IPS-NIHi7 (cell line): ENCODE measurements around the gene CAMTA1.
"Not testable (repeated sequence)": the region's sequence is repeated elsewhere in the genome, so short reads cannot be mapped to it uniquely, and the experiment has no call there.

ENCODE experiments used
- DNase-seq: peaks from one replicate; pipeline ENCODE4 v3.0.0; 2012; ENCODE audit warnings: mixed read lengths; ENCODE audit errors: extremely low spot score

The CAMTA1 gene

DNA sequence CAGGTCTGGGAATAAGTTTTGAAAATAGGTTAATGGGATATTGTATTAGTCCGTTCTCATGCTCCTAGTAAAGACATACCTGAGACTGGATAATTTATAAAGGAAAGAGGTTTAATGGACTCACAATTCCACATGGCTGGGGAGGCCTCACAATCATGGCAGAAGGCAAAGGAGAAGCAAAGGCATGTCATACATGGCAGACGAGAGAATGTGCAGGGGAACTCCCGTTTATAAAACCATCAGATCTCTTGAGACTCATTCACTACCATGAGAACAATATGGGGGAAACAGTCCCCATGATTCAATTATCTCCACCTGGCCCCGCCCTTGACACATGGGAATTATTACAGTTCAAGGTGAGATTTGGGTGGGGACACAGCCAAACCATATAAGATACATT lies 60.5 kb downstream of the CAMTA1 start:
- not testable (repeated sequence) for DNase-seq

DNA sequence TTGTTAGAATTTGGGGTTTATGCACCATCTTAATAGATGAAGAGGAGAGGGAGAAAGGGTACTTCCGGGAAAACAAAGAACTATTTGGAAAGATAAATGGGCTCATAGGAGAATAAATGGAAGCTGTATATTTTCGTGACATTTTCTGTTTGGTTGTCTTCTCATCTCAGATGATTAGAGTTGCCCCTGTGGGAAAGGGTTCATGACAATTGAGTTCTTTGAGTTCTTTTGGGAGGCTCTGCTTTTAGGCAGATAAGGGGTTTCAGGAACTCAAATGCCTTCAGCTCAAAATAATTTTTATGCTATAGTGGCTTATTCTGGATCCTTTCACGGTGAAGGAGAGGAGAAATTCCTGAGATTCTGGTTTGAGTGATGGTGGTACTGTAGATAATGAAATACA lies 63.6 kb downstream of the CAMTA1 start:
- DNase-seq: no peak

GRCh38 chr1:6850537-6850936 lies 65.3 kb downstream of the CAMTA1 start:
- no peak for DNase-seq

DNA sequence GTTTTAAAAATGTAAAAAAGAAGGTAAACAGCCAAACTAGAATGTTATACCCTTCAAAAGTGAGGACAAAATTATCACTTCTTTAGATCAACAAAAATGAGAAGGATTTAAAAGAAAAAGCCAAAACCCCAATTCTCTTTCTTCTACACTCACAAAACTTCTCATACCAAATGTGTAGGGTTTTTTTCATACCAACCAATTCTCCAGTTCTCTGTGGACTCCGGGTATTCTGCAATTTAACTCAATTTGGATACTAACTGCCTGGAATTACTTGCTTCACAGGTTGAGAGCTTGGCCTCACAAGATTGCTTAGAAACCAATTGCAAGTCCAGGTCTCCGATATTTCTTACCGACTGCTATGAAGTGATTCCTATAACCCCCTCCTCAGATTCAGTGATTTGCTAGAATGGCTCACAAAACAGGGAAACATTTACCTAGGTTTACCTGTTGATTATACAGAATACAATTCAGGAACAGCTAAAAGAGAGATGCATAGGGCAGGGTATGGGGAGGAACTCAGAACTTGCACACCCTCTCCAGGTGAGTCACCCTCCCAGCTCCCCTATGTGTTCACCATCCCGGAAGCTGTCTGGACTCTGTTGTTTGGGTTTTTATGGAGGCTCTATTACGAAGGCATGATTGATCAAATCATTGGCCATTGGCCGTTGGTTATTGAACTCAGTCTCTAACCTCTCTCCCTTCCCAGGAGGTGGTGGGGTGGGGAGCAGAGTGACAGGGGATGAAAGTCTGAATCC lies 67.1 kb downstream of the CAMTA1 start:
- no peak for DNase-seq

GRCh38 chr1:6854166-6854565 lies 68.9 kb downstream of the CAMTA1 start:
- DNase-seq: no peak

DNA sequence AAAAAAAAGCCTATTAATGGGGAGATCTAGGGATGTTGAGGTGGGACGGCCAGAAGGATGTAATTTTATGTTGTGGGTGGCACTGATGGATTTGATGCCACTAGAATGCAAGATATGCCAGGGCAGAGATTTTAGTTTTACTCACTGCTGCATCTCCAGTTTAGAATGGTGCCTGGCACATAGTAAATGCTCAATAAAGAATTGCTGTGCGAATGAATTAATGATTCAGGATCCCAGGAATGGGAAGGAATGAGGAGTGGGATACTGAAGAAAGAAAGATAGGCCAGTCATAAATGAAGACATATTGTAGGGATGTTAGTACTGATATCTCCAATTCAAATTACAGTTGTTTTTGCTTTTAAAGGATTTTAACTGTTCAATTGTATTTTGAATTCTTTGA lies 72.6 kb downstream of the CAMTA1 start:
- DNase-seq: no peak

GRCh38 chr1:6858596-6858995 lies 73.3 kb downstream of the CAMTA1 start:
- no peak for DNase-seq

GRCh38 chr1:6859415-6860343 lies 74.4 kb downstream of the CAMTA1 start:
- no peak for DNase-seq

GRCh38 chr1:6860401-6860800 lies 75.1 kb downstream of the CAMTA1 start:
- DNase-seq: no peak

- DNase-seq: no peak
These were observed 75.9 kb downstream of the CAMTA1 start for GRCh38 chr1:6861075-6861724.

GRCh38 chr1:6862906-6863305 lies 77.7 kb downstream of the CAMTA1 start:
- no peak for DNase-seq

GRCh38 chr1:6864166-6864565 lies 78.9 kb downstream of the CAMTA1 start:
- no peak for DNase-seq

DNA sequence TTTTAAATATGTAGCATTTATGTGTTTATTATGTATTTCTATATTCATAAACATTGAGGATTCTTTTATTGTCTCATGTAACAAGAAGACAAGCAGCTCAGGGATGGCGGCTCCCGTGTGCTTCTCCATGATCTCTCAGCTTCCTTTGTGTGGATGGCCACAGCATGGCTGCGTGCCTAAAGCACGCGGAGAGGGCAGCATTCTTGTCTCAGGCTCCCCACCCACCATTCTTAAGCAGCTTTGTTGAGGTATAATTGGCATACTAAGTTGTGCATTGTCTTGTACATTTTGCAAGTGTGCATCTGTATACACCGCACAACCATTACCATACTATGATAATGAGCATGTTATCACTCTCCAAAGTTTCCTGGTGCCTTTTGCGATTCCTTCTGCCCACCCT lies 81.6 kb downstream of the CAMTA1 start:
- no peak for DNase-seq

DNA sequence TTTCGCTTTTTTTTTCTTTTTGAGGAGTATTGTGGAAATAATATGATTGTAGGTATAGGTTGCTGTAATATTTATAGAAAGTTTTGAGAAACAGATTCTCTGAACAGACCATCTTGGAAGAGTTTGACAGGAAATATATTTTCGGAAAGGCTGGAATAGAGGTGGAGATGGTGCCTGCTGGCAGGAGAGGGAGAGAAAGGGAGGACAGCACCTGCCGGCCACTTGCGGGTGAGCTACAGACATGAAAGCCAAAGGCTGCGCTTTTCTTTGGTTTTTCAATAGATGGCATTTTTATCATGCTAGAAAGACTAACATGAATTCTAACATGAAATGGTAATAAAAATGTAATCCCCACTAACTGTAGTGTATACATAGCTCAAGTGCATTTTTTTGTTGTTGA lies 82.1 kb downstream of the CAMTA1 start:
- DNase-seq: no peak

DNA sequence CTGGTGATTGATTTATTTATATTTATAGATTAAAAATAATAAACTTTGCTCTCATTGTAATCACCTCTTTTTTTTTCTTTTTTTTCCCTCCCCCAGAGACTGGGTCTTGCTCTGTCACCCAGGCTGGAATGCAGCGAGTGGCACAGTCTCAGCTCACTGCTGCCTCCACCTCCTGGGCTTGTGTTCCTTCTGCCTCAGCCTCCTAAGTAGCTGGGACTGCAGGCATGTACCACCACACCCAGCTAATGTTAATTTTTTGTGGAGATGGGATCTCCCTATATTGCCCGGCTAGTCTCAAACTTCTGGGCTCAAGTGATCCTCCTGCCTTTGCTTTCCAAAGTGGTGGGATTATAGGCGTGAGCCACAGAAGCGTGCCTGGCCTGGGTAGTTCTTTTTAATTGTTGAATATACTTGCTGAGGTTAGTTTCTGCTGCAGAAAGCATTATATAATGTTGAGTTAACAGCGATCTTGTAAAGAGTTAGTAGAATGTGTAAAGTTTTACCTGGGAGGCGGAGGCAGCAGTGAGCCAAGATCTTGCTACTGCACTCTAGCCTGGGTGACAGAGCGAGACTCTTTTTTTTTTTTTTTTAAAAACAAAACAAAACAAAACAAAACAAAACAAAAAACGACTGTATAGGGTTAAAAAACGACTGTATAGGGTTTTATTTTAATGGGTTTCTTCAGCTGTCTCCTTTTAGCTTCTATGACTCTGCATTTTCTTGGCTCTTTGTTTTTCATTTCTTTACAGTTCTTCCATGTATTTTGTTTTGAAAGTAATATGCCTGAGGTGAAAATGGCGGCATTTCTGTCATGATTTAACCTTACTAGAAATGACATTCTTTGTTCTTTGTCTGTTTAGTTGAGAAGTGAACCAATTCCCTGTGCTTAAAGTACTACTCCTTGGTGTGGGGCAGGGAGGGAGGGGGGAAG lies 82.7 kb downstream of the CAMTA1 start:
- no peak for DNase-seq

- no peak for DNase-seq
These were observed 83.6 kb downstream of the CAMTA1 start for GRCh38 chr1:6868660-6869380.

DNA sequence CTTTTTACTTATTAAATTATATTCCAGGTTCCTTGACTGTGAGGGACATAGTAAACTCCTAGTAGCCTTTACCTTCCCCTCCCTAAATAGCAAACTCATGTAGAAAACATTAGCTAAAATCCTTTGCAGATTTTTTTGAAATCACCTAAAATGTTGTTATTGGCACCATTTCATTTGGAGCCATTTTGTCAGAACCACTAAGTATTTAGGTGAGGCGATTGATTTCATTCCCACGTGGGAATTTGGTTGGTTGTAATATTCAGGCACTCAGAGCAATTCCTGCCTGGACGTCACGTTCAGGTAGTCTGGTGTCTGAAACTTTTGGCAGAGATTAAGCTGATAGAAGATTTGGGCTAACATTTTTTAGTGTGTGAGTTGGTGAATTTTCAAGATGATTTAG lies 84.3 kb downstream of the CAMTA1 start:
- no peak for DNase-seq

DNA sequence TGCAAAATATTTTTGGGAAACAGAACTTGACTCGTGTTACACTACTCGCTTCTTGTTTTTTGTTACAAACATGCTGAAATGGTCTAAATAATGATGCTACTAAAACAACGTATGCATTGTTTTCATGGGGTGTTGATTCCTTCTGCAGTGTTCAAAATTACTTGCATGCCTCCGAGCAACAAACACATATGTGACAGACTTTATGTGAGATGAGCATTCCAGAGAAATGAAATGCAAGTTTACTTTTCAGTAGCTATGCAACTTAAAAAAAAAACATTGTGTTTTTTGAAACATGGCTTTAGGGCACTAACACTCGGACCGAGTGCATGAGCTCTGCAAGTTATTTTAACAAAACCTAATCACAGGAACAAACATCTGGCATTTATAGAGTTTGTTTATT lies 84.8 kb downstream of the CAMTA1 start:
- no peak for DNase-seq

- DNase-seq: no peak
These were observed 85.3 kb downstream of the CAMTA1 start for GRCh38 chr1:6870571-6870970.

DNA sequence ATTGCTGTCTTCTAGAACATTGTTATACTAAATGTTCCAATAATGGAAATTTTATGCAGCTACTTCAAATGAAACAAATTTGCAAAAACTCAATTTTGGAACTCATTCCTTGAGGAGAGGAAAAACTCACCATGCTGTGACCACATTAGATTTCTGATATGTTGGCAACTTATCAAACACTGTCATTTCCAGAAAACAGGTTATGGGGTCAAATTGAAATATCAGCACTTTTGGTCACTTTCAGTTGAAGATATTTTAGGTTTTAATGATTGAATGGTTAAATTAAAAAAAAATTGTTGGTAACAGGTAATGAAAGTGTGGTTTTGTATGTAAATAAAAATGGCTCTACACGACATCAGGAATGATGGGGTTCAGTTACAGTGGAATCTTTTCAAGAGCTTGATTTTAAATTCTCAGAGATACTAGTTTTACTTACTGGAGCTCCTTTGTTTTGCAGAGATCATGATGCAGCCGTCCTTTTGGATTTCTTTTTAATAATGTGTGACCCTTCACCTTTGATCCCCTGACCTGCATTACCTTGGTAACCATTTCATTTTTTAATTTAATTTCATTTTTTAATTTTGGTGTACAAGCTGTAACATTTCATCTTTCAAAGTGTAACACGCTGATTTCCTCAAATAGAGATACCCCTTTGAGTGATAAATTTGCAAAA lies 86.2 kb downstream of the CAMTA1 start:
- DNase-seq: no peak
